ENCODE results near the gene MRPL55. TPM values are rescaled to one million over a fixed set of nuclear protein-coding genes. Genes with fewer than 3 reads are reported as not detected.

MRPL55 gene
- 38.6 TPM for polyA plus RNA-seq (2013, experiment 1 of 2; ENCODE audit: insufficient read length)
- 40.4 TPM for polyA plus RNA-seq (2013, experiment 2 of 2; ENCODE audit: insufficient read length)

GRCh38 chr1:228109073-228109961, at the start of gene MRPL55:
TSS of gene MRPL55 (minus strand) at chr1:228109299. CDS start at chr1:228108260, 1,039 bp downstream.
- DNase-seq, result peak; percentile 96

- DNase-seq, result no peak
These were observed 49.3 kb upstream of the MRPL55 start for GRCh38 chr1:228158151-228159007.

- DNase-seq, result no peak
These were observed 48.6 kb upstream of the MRPL55 start for GRCh38 chr1:228157729-228158126.

GRCh38 chr1:228156941-228157728, 48.0 kb upstream of the MRPL55 start:
- DNase-seq, result no peak

- DNase-seq, result no peak
These were observed 47.4 kb upstream of the MRPL55 start for GRCh38 chr1:228156515-228156881.

DNA sequence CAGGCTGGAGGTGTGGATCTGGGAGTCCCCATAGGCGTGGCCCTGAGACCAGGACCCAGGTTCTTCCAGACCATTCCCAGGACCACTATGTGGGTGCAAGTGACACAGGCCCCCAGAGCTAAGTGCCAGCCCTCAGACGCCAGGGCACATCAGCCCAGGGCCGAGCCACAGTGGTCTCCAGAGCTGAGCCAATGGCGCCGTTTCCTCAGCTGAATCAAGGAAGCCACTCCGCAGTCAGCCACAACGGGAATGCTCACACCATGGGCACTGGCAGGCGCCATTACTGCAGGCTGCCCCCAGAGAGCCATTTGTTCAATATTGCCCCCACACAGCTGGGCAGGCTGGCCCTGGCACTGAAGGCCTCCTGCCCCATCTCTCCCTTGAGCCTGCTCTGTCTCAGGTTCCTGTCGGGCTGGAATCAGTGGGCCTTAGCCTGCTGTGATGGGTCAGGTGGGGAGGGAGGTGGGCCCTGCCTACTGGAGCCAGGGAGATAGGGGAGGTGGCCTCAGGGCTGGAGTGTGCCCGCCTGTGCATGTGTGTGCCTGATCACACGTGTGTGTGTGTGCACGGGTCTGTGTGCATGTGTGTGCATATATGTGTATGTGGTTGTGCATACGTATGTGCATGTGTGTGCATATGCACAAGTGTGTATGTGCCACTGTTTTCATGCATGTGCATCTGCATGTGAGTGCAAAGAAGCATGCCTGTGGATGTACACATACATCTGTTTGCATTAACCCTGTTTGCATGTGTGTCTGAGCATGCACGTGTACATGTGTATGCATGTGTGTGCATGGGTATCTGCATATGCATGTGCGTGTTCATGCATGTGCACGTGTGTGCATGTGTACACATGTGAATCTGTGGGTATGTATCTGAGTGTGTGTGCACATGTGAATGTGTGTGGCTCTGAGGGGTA, 46.8 kb upstream of the MRPL55 start:
- no peak for DNase-seq

DNA sequence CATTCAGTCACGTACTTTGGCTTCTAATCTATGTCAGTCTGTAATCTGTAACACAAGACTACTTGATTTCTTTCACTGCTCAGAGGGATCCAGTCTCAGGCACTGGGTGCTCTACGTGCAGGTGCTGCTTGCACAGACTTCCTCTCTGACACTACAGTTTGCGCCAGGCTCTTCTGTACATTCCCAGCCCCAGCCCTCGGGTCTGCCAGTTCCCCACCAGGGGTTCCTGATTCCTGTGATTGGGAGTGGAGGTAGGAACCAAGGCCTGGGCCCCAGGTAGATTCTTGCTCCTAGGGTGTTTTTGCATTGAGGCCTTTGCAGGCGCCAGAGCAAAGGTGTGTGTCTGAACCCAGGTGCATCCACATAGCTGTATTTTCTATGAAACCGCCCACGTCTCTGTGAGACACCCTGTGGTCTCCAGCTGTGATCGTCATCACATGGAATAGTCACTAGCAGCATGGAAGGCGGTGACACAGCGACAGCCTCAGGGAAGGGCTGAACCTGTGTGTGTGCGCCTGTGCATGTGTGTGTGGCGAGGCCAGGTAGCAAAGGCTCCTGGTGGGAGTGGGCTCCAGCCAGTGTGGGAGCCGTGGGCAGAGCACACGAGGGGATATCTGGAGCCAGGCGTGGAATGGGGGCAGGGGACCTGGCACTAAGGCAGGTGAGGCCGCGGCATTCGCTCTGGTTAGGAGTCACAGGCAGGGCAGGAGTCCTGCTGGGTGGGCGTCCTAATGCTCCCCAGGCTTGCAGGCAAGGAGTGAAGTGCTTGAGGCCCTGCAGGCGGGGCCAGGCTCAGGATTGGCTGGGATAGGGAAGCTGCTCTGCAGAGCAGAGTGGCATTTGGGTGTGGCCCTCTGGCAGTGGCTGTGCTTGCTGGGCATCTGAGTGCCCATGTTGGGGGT, 45.8 kb upstream of the MRPL55 start:
- DNase-seq, result no peak

DNA sequence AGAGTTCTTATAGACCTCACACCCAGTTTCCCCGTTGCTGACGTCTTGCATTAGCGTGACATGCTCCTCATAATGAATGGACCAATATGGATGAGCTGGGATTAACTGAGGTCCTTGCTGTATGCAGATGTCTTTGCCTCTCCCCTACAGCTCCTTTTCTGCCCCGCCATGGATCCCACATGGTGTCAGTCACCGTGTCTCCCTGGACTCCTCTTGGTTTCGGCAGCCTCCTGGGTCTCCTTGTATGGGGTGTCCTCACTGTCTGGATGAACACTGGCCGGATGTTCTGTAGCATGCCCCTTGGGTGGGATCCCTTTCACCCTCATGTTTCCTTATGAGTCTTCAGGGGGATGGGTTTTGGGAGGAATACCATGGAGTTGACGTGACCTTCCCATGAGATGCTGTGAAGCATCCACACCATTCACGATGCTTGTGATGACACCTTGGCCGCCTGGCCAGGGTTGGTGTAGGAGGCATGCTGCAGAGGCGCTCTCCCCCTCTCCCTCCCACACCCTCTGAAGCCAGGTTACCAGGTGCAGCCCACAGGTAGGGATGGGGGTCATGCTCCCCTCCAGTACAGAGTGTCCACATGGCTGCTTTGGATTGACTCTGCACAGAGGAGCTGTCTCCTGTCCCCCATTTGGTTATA, 45.0 kb upstream of the MRPL55 start:
- no peak for DNase-seq

DNA sequence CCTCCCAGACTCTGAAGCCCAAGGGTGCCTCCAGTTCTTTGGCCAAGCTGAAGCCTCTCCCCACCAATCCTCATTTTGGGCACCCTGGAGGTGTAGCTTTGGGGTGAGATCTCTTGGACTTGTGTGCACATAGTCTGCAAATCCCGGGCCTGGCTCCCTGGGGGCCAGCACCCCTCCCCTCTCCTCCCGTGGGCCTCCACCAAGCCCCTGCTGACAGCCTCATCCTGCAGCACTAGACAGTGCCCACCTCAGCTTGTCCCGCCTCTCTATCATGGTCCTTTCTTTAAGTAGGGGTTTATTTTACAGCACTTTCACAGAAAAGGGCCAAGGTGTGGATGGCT, 43.8 kb upstream of the MRPL55 start:
- DNase-seq, result no peak

DNA sequence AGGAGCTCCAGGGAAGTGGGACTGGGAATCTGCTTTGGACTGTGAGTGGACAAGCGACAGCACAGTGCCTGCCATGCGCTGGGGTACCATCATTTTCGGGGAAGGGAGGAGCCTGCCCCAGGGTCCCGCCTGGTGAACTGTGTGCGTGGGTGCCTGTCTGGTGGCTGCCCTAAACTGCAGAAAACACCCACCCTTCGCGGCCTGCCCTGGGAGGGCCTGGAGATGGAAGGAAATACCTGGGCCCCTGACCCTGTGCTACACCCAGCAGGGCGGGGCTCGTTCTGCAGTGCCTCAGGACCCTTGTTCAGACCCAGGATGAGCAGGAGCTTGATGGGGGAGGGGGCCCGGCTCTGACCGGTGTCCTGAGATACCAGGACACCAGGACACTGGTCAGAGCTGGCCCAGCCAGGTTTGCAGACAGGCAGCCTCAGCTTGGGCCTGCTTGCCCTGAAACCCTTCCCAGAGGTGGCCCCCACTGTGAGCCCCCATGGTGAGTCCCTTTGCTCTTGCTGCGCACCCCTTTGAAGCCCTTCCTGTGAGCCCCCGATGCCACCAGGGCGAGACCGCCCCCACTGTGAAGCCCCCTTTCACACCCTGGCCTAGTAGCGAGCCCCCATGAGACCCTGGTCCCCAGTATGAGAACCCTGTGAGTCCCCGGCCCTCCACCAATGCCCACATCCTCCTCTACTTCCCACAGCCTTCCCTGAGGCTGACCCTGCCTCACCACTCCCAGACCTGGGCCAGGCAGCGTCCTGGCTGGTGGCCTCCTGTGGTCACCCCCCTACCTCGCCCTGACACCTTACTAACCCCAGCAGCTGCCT, 43.2 kb upstream of the MRPL55 start:
- no peak for DNase-seq

DNA sequence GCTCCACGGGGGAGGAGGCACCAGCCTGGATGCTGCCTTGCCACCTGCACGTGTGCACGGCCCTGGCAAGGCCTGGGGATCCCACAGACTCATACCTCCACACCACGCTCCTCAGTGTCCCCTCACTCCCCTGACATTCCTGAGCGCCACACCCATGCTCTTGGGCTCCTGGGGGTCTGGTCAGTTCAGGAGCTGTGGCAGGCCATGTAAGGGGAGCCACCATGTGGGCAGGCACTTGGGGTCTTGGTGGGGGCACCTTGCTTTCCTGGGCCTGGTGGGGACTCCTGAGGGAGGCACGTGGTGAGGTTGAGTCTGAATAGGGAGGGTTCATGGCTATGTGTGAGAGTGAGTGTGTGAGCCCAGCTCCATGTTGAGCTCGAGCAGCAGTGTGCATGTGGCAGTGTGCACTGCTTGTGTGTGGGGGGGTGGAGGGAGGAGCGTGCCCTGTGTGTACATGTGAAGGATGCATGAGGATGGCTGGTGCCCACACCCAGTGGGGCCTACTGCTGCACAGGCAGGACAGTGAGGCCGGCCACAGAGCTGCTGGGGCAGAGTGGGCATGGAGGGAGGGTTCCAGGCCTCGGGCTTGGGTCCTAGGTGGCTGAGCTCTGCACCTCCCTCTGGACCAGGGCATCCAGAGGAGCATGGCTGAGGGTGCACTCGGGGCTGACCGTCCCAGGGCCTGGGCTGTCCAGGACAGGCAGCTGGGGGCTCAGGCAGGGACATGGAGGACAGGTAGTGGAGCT, 42.3 kb upstream of the MRPL55 start:
- DNase-seq, result no peak

DNA sequence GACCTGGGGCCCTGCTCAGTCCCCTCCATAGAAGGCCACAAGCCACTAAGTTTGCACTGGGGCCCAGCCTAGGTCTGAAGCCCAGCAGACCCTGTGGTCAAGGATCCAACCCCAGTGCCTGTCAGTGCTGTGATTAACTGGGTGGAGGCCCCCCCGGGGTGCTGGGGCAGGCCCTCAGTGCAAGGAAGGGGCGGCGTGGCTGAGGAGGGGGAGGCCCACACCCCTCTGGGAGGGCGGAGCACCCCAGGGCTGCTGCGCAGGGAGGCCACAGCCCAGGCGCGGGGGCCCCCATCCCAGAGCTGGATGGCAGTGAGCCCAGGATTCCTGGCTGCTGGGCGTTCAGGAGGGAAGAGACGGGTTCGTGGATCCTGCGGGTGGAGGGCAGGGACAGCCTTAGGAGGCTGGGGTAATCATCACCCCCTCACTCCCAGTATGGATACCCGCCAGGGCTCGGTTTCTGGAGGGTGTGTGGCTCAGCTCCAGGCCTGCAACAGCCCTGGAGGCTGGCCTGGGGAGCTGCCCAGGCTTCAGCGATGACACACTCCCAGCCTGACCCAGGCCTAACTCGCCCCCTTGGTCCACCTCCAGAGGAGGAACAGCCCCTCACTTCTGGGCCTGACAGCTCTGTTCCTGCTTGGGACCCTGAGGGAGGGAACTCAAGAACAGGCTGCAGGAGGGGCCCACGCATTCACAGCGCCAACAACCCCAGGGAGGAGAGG, 41.5 kb upstream of the MRPL55 start:
- DNase-seq, result peak; percentile 81

DNA sequence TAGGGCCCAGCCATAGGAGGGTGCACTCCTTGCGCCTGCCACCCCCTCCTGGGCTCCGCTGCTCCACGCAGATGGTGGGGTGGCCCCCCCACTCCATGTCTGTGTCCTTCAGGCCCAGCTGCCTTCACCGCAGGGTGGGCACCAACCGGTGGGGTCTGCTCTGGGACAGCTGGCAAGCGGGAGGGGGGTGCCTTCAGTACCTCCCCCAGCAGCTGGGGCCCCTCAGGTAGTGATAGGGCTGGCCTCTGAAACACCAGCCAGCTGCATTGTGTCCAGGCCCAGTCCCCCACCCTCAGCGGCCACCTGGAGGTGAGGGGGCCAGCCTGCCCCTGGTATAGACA, 41.0 kb upstream of the MRPL55 start:
- no peak for DNase-seq

GRCh38 chr1:228149406-228150119, 40.5 kb upstream of the MRPL55 start, which contains the start of gene GJC2:
TSS of gene GJC2 (plus strand) at chr1:228149930. CDS start at chr1:228157759, 7,829 bp downstream.
- DNase-seq, result no peak

GRCh38 chr1:228148935-228149405, 39.9 kb upstream of the MRPL55 start:
- DNase-seq, result no peak

GRCh38 chr1:228148196-228148861, 39.2 kb upstream of the MRPL55 start:
- DNase-seq, result no peak

Measured in fibroblast of skin of abdomen (primary cell).